GM21526 (cell line): ENCODE measurements around the gene RBCK1.
"Not testable (repeated sequence)": the region's sequence is repeated elsewhere in the genome, so short reads cannot be mapped to it uniquely, and the experiment has no call there.

Experiments used
- ATAC-seq: cut with Tn5 transposase; IDR thresholded peaks from one replicate; pipeline ENCODE4 v1.9.1; 2021; ENCODE audit warnings: moderate library complexity; ENCODE audit not compliant: unreplicated experiment, low FRiP score

The RBCK1 gene

GRCh38 chr20:407953-408842 is at the start of gene RBCK1:
RBCK1 (plus strand) TSS chr20:408299; CDS start chr20:408758, 459 bp downstream.
- peak; percentile 58 for ATAC-seq

GRCh38 chr20:358891-359555 is 49.1 kb upstream of the RBCK1 start:
- ATAC-seq, result no peak

- peak; percentile 38 for ATAC-seq
These were observed 46.5 kb upstream of the RBCK1 start for GRCh38 chr20:361561-361960.

- no peak for ATAC-seq
These were observed 45.5 kb upstream of the RBCK1 start for GRCh38 chr20:362271-363254.

- ATAC-seq, result no peak
These were observed 44.6 kb upstream of the RBCK1 start for GRCh38 chr20:363319-364078.

- ATAC-seq, result no peak
These were observed 42.9 kb upstream of the RBCK1 start for GRCh38 chr20:364905-365794.

GRCh38 chr20:366041-366718 is 41.9 kb upstream of the RBCK1 start:
- ATAC-seq, result no peak

- ATAC-seq, result no peak
These were observed 41.2 kb upstream of the RBCK1 start for GRCh38 chr20:366719-367485.

- ATAC-seq, result no peak
These were observed 40.6 kb upstream of the RBCK1 start for GRCh38 chr20:367486-367887.

GRCh38 chr20:368915-369314 is 39.2 kb upstream of the RBCK1 start:
- no peak for ATAC-seq

GRCh38 chr20:370151-370600 is 37.9 kb upstream of the RBCK1 start:
- no peak for ATAC-seq

GRCh38 chr20:370977-371754 is 36.9 kb upstream of the RBCK1 start:
- ATAC-seq, result no peak

- no peak for ATAC-seq
These were observed 36.1 kb upstream of the RBCK1 start for GRCh38 chr20:371755-372542.

- not testable (repeated sequence) for ATAC-seq
These were observed 35.5 kb upstream of the RBCK1 start for GRCh38 chr20:372543-373082.

- no peak for ATAC-seq
These were observed 34.8 kb upstream of the RBCK1 start for GRCh38 chr20:373171-373890.
